Memory B cell (primary cell): ENCODE measurements around the gene IRX6.

Source experiments
- ATAC-seq: fragments of 150-1000 bp; cut with Tn5 transposase; 2 replicates; pipeline ENCODE4 v1.10.0; 2021; ENCODE audit warnings: low read depth, mild to moderate bottlenecking, moderate library complexity
- DNase-seq, 2 donors: peaks; one replicate each; pipeline ENCODE4 v3.0.0; 2022; ENCODE audit warnings: low spot score in 2 of 2
- H3K27ac Mint-ChIP-seq: one replicate; pipeline ENCODE4 v1.8.0; 2022; ENCODE audit warnings: mild to moderate bottlenecking, moderate library complexity, mixed read lengths
- H3K27me3 Mint-ChIP-seq: one replicate; pipeline ENCODE4 v1.8.0; 2022; ENCODE audit warnings: mixed read lengths
- H3K36me3 Mint-ChIP-seq: one replicate; pipeline ENCODE4 v1.8.0; 2022; ENCODE audit warnings: mild to moderate bottlenecking, mixed read lengths
- H3K4me1 Mint-ChIP-seq: one replicate; pipeline ENCODE4 v1.8.0; 2022; ENCODE audit warnings: mixed read lengths
- H3K4me3 Mint-ChIP-seq: one replicate; pipeline ENCODE4 v1.8.0; 2022; ENCODE audit warnings: mild to moderate bottlenecking, moderate library complexity, mixed read lengths
- H3K9me3 Mint-ChIP-seq: one replicate; pipeline ENCODE4 v1.8.0; 2022; ENCODE audit warnings: mixed read lengths

The IRX6 gene

GRCh38 chr16:55367301-55367811 lies 43.4 kb downstream of the IRX6 start:
- DNase-seq: no peak
- ATAC-seq: no peak
- Mint-ChIP-seq H3K27ac (no peak overlapping the region), H3K4me3 (no peak overlapping the region), H3K9me3 (no peaks in the 10 kb centered on the region), H3K27me3 (peaks cover 4% of the 10 kb centered on the region), H3K4me1 (peaks cover 5% of the 10 kb centered on the region), H3K36me3 (no peaks in the 10 kb centered on the region)

- H3K27me3 Mint-ChIP-seq: peaks cover 4% of the 10 kb centered on the region
- H3K4me3 Mint-ChIP-seq: no peak overlapping the region
- no peaks in the 10 kb centered on the region for H3K36me3 Mint-ChIP-seq
- DNase-seq (no peak), ATAC-seq (no peak)
- H3K4me1 Mint-ChIP-seq: peaks cover 5% of the 10 kb centered on the region
- H3K27ac Mint-ChIP-seq: no peak overlapping the region
- no peaks in the 10 kb centered on the region for H3K9me3 Mint-ChIP-seq
These were observed 44.0 kb downstream of the IRX6 start for GRCh38 chr16:55367866-55368603.

- Mint-ChIP-seq H3K4me1 (peaks cover 5% of the 10 kb centered on the region), H3K9me3 (no peaks in the 10 kb centered on the region), H3K4me3 (no peak overlapping the region), H3K27ac (no peak overlapping the region), H3K36me3 (no peaks in the 10 kb centered on the region), H3K27me3 (peaks cover 4% of the 10 kb centered on the region)
- no peak for ATAC-seq
- DNase-seq: no peak
These were observed 45.1 kb downstream of the IRX6 start for GRCh38 chr16:55369151-55369550.

DNA sequence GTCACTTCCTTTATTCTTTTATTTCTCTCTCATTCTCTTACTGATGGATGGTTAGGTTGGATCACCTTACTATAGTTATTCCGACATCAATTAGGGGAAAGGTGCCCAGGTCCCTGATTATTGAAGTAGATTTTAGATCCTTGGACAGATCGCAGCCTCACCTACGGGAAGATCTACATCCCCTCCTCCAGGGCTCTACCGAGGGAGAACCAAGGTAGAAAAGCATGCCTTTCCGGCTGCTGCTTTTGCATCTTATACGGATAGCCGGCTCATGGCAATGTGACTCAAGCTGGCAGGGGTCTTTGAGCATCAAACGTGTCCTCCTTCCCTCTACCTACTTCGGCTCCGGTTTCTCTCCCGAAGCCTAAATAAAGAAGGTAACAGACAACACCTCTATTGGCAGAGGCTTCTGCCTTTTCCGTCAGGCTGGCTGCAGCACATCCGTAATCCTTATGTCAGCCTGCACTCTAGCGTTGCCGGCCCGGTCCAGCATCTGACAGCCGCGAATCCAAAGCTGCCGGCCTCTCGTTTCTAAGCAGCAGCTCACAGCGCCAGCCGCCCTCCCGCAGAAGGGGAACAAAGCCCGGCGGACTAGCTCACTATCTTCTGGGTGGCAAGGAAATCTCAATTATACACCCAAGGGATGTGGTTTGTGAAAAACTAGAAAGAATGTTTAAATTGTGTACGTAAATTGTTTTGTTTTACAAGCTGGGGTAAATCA lies 46.9 kb downstream of the IRX6 start:
- no peak overlapping the region for H3K4me3 Mint-ChIP-seq
- H3K36me3 Mint-ChIP-seq: no peaks in the 10 kb centered on the region
- no peak overlapping the region for H3K27ac Mint-ChIP-seq
- ATAC-seq: no peak
- peaks cover 5% of the 10 kb centered on the region for H3K4me1 Mint-ChIP-seq
- H3K27me3 Mint-ChIP-seq: peaks cover 4% of the 10 kb centered on the region
- DNase-seq: no peak
- H3K9me3 Mint-ChIP-seq: no peaks in the 10 kb centered on the region

- Mint-ChIP-seq H3K27me3 (peaks cover 4% of the 10 kb centered on the region), H3K27ac (no peak overlapping the region), H3K36me3 (no peaks in the 10 kb centered on the region), H3K9me3 (no peaks in the 10 kb centered on the region), H3K4me1 (peaks cover 5% of the 10 kb centered on the region), H3K4me3 (no peak overlapping the region)
- ATAC-seq (no peak), DNase-seq (no peak)
These were observed 48.9 kb downstream of the IRX6 start for GRCh38 chr16:55372792-55373488.

GRCh38 chr16:55373489-55373832 lies 49.5 kb downstream of the IRX6 start:
- DNase-seq (no peak), ATAC-seq (no peak)
- Mint-ChIP-seq H3K36me3 (no peaks in the 10 kb centered on the region), H3K27me3 (peaks cover 4% of the 10 kb centered on the region), H3K4me3 (no peak overlapping the region), H3K9me3 (no peaks in the 10 kb centered on the region), H3K4me1 (peaks cover 5% of the 10 kb centered on the region), H3K27ac (no peak overlapping the region)

- no peak overlapping the region for H3K4me3 Mint-ChIP-seq
- peaks cover 2% of the 10 kb centered on the region for H3K27me3 Mint-ChIP-seq
- H3K36me3 Mint-ChIP-seq: no peaks in the 10 kb centered on the region
- no peaks in the 10 kb centered on the region for H3K9me3 Mint-ChIP-seq
- no peaks in the 10 kb centered on the region for H3K4me1 Mint-ChIP-seq
- ATAC-seq (no peak), DNase-seq (no peak)
- no peak overlapping the region for H3K27ac Mint-ChIP-seq
These were observed 52.0 kb downstream of the IRX6 start for GRCh38 chr16:55376045-55376444.

- Mint-ChIP-seq H3K27me3 (peaks cover 2% of the 10 kb centered on the region), H3K4me1 (no peaks in the 10 kb centered on the region), H3K9me3 (no peaks in the 10 kb centered on the region), H3K36me3 (no peaks in the 10 kb centered on the region), H3K4me3 (no peak overlapping the region), H3K27ac (no peak overlapping the region)
- ATAC-seq: no peak
- DNase-seq: no peak
These were observed 52.7 kb downstream of the IRX6 start for GRCh38 chr16:55376567-55377167.

DNA sequence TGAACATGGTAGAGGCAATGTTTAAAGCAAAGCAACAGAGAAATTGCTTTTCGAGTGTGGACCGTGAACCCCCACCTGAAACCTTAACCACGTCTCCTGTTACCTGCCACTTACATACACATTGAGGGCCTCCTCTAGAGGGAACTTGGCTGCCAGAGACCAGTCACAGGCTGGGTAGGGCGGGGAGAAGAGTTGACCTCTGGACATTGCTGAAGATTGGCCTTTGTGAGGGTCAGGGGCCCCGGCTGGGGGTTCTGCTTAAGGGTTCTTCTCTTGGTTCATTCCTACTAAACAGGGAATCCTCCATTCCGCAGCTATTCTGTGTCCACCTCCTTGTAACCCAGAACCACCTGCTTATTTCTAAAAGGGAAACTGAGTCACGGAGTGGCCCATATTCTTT lies 53.8 kb downstream of the IRX6 start:
- Mint-ChIP-seq H3K27ac (no peak overlapping the region), H3K9me3 (no peaks in the 10 kb centered on the region), H3K27me3 (peaks cover 2% of the 10 kb centered on the region), H3K36me3 (no peaks in the 10 kb centered on the region), H3K4me1 (no peaks in the 10 kb centered on the region), H3K4me3 (no peak overlapping the region)
- no peak for ATAC-seq
- no peak for DNase-seq

GRCh38 chr16:55378616-55379015 lies 54.6 kb downstream of the IRX6 start:
- H3K27ac Mint-ChIP-seq: no peak overlapping the region
- ATAC-seq: no peak
- no peaks in the 10 kb centered on the region for H3K36me3 Mint-ChIP-seq
- no peaks in the 10 kb centered on the region for H3K4me1 Mint-ChIP-seq
- DNase-seq: no peak
- no peak overlapping the region for H3K4me3 Mint-ChIP-seq
- H3K9me3 Mint-ChIP-seq: no peaks in the 10 kb centered on the region
- H3K27me3 Mint-ChIP-seq: peaks cover 2% of the 10 kb centered on the region

DNA sequence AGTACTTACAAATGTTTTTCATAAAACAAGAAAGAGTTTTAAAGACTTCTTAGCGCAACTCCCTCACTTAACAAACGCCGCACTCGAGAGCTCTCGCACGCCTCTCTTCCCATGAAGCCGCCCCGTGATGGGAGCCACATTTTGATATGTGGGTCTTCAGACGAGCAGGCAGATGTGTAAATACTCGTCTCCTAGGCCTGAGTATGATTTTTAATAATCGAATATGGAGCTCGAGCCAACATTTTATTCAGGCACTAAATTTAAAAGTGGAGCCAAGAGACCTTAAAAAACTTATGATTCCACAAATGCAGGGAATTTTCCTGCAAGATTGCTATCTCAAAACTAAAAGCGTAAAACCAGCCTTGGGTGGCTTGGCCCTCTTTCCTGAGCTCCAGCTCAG lies 55.4 kb downstream of the IRX6 start:
- no peaks in the 10 kb centered on the region for H3K4me1 Mint-ChIP-seq
- H3K27me3 Mint-ChIP-seq: peaks cover 2% of the 10 kb centered on the region
- ATAC-seq (no peak), DNase-seq (no peak)
- no peaks in the 10 kb centered on the region for H3K9me3 Mint-ChIP-seq
- H3K36me3 Mint-ChIP-seq: no peaks in the 10 kb centered on the region
- H3K27ac Mint-ChIP-seq: no peak overlapping the region
- H3K4me3 Mint-ChIP-seq: no peak overlapping the region

DNA sequence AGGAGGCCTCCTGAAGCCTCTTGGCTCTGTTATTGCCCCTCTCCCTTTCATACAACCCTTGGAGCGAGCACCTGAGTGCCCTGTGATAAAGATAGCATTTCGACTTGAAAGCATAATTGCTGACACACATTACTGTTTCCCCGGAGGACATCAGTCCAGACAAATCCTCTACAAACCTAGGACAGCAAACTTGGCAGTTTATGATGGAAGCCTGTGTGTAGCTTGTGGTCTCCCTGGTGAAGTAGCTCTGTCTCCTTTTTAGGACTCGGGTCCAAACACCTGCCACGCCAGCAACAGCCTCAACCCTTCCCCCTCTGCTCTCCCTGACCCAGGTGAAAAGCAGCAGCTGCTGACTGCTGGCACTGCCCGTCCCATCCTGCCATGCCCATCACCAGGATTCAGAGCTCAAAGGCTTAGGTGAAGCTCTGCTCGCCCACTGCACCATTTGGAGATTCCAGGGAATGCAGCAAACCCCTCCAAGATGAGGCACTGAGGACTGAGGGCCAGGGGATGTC lies 55.9 kb downstream of the IRX6 start:
- no peak overlapping the region for H3K27ac Mint-ChIP-seq
- no peaks in the 10 kb centered on the region for H3K4me1 Mint-ChIP-seq
- ATAC-seq (no peak), DNase-seq (no peak)
- no peaks in the 10 kb centered on the region for H3K36me3 Mint-ChIP-seq
- H3K4me3 Mint-ChIP-seq: no peak overlapping the region
- H3K27me3 Mint-ChIP-seq: peaks cover 2% of the 10 kb centered on the region
- H3K9me3 Mint-ChIP-seq: no peaks in the 10 kb centered on the region
